Nephron (organoid): ENCODE results near the gene RDH12.

Experiments
- H3K27ac Mint-ChIP-seq, 3 experiments: 2 replicates each; pipeline ENCODE4 v1.8.0; 2020; ENCODE audit warnings: mixed read lengths in 3 of 3, mild to moderate bottlenecking in 2 of 3, moderate library complexity in 1 of 3
- H3K27me3 Mint-ChIP-seq: 2 replicates; pipeline ENCODE4 v1.8.0; 2021; ENCODE audit warnings: low read depth, mild to moderate bottlenecking, moderate library complexity, mixed read lengths
- H3K36me3 Mint-ChIP-seq: 2 replicates; pipeline ENCODE4 v1.8.0; 2020; ENCODE audit warnings: low read depth, mixed read lengths
- H3K4me1 Mint-ChIP-seq: 2 replicates; pipeline ENCODE4 v1.8.0; 2020; ENCODE audit warnings: mixed read lengths
- H3K4me3 Mint-ChIP-seq, 3 experiments: 2 replicates each; pipeline ENCODE4 v1.8.0; 2020; ENCODE audit warnings: mild to moderate bottlenecking in 3 of 3, mixed read lengths in 3 of 3, moderate library complexity in 2 of 3
- H3K9me3 Mint-ChIP-seq: 2 replicates; pipeline ENCODE4 v1.8.0; 2020; ENCODE audit warnings: mixed read lengths
- TF ChIP-seq, protein P1 (sequence below), 3 experiments: fragments of 200-600 bp; sonication (generic); IDR thresholded peaks; one replicate each; pipeline ENCODE4 v1.5.0; 2021; ENCODE audit warnings: antibody characterized with exemption in 3 of 3; ENCODE audit not compliant: unreplicated experiment in 3 of 3

Gene RDH12

GRCh38 chr14:67746927-67747326, 45.2 kb downstream of the RDH12 start:
- H3K4me3 Mint-ChIP-seq: no peak overlapping the region
- peaks cover 48% of the 10 kb centered on the region for H3K36me3 Mint-ChIP-seq
- peaks cover 24% of the 10 kb centered on the region for H3K4me1 Mint-ChIP-seq
- H3K27ac Mint-ChIP-seq: no peak overlapping the region
- H3K9me3 Mint-ChIP-seq: peaks cover 2% of the 10 kb centered on the region
- H3K27me3 Mint-ChIP-seq: no peaks in the 10 kb centered on the region
- TF ChIP-seq, protein P1, sequence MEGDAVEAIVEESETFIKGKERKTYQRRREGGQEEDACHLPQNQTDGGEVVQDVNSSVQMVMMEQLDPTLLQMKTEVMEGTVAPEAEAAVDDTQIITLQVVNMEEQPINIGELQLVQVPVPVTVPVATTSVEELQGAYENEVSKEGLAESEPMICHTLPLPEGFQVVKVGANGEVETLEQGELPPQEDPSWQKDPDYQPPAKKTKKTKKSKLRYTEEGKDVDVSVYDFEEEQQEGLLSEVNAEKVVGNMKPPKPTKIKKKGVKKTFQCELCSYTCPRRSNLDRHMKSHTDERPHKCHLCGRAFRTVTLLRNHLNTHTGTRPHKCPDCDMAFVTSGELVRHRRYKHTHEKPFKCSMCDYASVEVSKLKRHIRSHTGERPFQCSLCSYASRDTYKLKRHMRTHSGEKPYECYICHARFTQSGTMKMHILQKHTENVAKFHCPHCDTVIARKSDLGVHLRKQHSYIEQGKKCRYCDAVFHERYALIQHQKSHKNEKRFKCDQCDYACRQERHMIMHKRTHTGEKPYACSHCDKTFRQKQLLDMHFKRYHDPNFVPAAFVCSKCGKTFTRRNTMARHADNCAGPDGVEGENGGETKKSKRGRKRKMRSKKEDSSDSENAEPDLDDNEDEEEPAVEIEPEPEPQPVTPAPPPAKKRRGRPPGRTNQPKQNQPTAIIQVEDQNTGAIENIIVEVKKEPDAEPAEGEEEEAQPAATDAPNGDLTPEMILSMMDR (IDR thresholded peaks at IDR 0.05; ENCODE audit: unreplicated experiment in 3 of 3): no peak

DNA sequence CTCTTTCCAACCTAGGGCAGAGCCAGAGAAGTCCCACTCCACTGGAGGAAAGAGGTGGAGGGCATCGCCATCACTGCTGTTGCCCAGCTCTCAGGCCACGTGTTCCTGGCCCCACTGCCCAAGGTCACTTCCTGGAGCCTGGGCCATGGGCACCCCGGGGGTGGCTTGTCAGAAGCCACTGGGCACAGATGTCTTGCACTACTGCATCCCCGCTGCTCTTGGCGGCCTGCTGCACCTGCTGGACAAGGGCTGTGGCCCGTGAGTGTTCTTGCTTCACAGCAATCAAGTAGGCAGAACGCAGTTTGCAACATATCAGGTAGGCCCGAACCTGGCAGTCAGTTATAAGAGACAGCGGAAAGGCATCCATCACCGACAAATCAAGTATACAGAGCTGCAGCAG, 46.6 kb downstream of the RDH12 start:
- H3K4me1 Mint-ChIP-seq: peaks cover 24% of the 10 kb centered on the region
- TF ChIP-seq, protein P1 (IDR thresholded peaks at IDR 0.05; ENCODE audit: unreplicated experiment in 3 of 3): no peak
- H3K36me3 Mint-ChIP-seq: peaks cover 60% of the 10 kb centered on the region
- no peaks in the 10 kb centered on the region for H3K27me3 Mint-ChIP-seq
- no peak overlapping the region for H3K27ac Mint-ChIP-seq
- H3K4me3 Mint-ChIP-seq: no peak overlapping the region
- peaks cover 2% of the 10 kb centered on the region for H3K9me3 Mint-ChIP-seq

GRCh38 chr14:67749341-67750084, 47.8 kb downstream of the RDH12 start:
- H3K4me3 Mint-ChIP-seq: no peak overlapping the region
- H3K9me3 Mint-ChIP-seq: peaks cover under 1% of the 10 kb centered on the region
- no peaks in the 10 kb centered on the region for H3K27me3 Mint-ChIP-seq
- H3K27ac Mint-ChIP-seq: peak overlapping the region in 2 of 3 experiments; percentile 51 to 68
- TF ChIP-seq, protein P1 (IDR thresholded peaks at IDR 0.05; ENCODE audit: unreplicated experiment in 3 of 3): no peak
- peaks cover 19% of the 10 kb centered on the region for H3K4me1 Mint-ChIP-seq
- H3K36me3 Mint-ChIP-seq: peaks cover 72% of the 10 kb centered on the region

- peaks cover 71% of the 10 kb centered on the region for H3K36me3 Mint-ChIP-seq
Measured at GRCh38 chr14:67756496-67756895, 54.8 kb downstream of the RDH12 start.

GRCh38 chr14:67757175-67757574, 55.5 kb downstream of the RDH12 start:
- no peak overlapping the region for H3K27ac Mint-ChIP-seq
- H3K9me3 Mint-ChIP-seq: no peaks in the 10 kb centered on the region
- H3K4me3 Mint-ChIP-seq: no peak overlapping the region
- peaks cover 10% of the 10 kb centered on the region for H3K4me1 Mint-ChIP-seq
- H3K27me3 Mint-ChIP-seq: no peaks in the 10 kb centered on the region
- peaks cover 70% of the 10 kb centered on the region for H3K36me3 Mint-ChIP-seq
- TF ChIP-seq, protein P1 (IDR thresholded peaks at IDR 0.05; ENCODE audit: unreplicated experiment in 3 of 3): no peak

More at GRCh38 chr14:67756496-67756895, 54.8 kb downstream of the RDH12 start:
- Mint-ChIP-seq H3K9me3 (no peaks in the 10 kb centered on the region), H3K27ac (no peak overlapping the region), H3K4me3 (no peak overlapping the region), H3K27me3 (no peaks in the 10 kb centered on the region), H3K4me1 (peaks cover 10% of the 10 kb centered on the region)
- TF ChIP-seq, protein P1 (IDR thresholded peaks at IDR 0.05; ENCODE audit: unreplicated experiment in 3 of 3): no peak

GRCh38 chr14:67759916-67760315, 58.2 kb downstream of the RDH12 start:
- Mint-ChIP-seq H3K27me3 (no peaks in the 10 kb centered on the region), H3K9me3 (no peaks in the 10 kb centered on the region), H3K4me1 (peaks cover 10% of the 10 kb centered on the region), H3K27ac (no peak overlapping the region), H3K4me3 (no peak overlapping the region), H3K36me3 (peaks cover 61% of the 10 kb centered on the region)
- TF ChIP-seq, protein P1 (IDR thresholded peaks at IDR 0.05; ENCODE audit: unreplicated experiment in 3 of 3): no peak
